SJCRH30 (cell line): Measurements from ENCODE around the gene SPDYE17. TPM values are rescaled to one million over a fixed set of nuclear protein-coding genes. Genes with fewer than 3 reads are reported as not detected.
"Not testable (repeated sequence)": the region's sequence is repeated elsewhere in the genome, so short reads cannot be mapped to it uniquely, and the experiment has no call there.

ENCODE experiments used
- DNase-seq, 2 experiments: peaks; one replicate each; pipeline ENCODE4 v3.0.0-alpha.2; 2015 to 2020
- H3K27ac ChIP-seq: fragments of 250-450 bp; sonication (Bioruptor Pico); 2 replicates; pipeline ENCODE4 v1.5.1; 2020; ENCODE audit warnings: mild to moderate bottlenecking, moderate library complexity
- H3K27me3 ChIP-seq: fragments of 250-450 bp; sonication (Bioruptor Pico); 2 replicates; pipeline ENCODE4 v1.5.1; 2020; ENCODE audit warnings: mild to moderate bottlenecking, moderate library complexity
- H3K36me3 ChIP-seq: fragments of 250-450 bp; sonication (Bioruptor Pico); 2 replicates; pipeline ENCODE4 v1.5.1; 2020; ENCODE audit warnings: mild to moderate bottlenecking, moderate library complexity
- H3K4me1 ChIP-seq: fragments of 250-450 bp; sonication (Bioruptor Pico); 2 replicates; pipeline ENCODE4 v1.5.1; 2020; ENCODE audit warnings: mild to moderate bottlenecking, moderate library complexity
- H3K4me3 ChIP-seq: fragments of 250-450 bp; sonication (Bioruptor Pico); 2 replicates; pipeline ENCODE4 v1.5.1; 2020; ENCODE audit warnings: mild to moderate bottlenecking, moderate library complexity
- H3K9me3 ChIP-seq: fragments of 250-450 bp; sonication (Bioruptor Pico); replicated peaks from 2 replicates; pipeline ENCODE4 v1.5.1; 2020; ENCODE audit warnings: mild to moderate bottlenecking, moderate library complexity
- total RNA-seq: library from RNA; depleted of rRNA; stranded (reverse); fragments of >200 nt; shearing (Covaris generic); gene quantifications from 2 replicates; pipeline ENCODE4 v1.2.3, GENCODE V29; 2014

Gene SPDYE17
- total RNA-seq, 1 experiment from 2014 or later, result not detected

DNA sequence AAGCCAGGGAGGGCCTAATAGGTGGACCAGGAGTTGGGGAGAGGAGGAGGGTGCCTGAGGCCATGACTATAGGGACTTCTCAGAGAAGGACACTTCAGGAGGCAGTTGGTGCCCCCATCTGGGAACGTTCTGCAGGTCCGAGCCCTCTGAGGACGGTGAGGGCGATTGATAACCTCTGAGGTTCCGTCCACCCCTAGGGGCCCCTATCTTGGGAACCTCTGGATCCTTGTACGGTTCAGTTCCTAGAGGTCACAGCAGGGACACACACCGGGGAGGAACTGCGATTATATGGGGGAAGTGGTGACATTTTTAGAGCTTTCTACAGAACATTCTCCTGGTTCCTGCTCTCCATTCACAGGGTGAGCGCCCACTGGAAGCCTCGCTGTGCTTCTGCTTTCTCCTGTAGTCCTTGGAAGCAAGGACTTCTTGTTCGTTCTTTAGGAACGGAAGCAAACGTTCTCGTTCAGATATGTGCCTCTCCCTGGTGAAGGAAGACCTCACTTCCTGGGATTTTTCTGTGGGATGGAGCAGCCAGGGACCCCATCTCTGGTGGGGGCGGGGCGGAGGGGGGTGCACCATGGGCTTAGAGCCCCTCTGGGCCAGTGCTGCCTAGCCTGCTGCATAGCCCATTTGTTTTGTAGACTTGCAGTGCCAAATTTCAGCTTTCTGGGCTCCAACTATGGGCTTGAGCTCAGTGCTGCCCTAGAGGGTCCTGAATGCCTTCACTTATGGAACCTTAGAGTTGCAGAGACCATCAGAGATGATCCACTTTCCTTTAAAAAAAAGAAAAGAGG lies 46.0 kb downstream of the SPDYE17 start:
- H3K27ac ChIP-seq, DNase-seq, H3K4me3 ChIP-seq, H3K36me3 ChIP-seq, H3K9me3 ChIP-seq, H3K4me1 ChIP-seq, H3K27me3 ChIP-seq: not testable (repeated sequence)

DNA sequence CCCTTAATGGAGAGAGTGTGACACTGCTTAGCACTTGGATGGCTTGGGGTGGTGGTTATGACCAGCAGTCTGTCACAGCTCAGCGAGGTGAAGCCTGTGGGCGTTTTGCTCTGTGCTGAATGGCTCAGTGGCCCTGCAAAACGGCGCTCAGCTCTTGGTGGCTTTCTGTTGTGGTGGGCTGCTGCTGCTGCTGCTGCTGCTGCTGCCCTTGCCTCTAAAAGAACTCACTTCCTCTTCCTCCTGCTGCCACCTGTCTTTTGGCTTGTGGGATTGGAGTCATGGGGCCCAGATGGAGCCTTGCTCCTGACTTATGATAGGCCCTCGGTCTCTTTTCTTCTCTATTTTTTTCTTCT lies 47.4 kb downstream of the SPDYE17 start:
- H3K27ac ChIP-seq, H3K9me3 ChIP-seq, H3K27me3 ChIP-seq, H3K36me3 ChIP-seq, H3K4me1 ChIP-seq, H3K4me3 ChIP-seq, DNase-seq: not testable (repeated sequence)

DNA sequence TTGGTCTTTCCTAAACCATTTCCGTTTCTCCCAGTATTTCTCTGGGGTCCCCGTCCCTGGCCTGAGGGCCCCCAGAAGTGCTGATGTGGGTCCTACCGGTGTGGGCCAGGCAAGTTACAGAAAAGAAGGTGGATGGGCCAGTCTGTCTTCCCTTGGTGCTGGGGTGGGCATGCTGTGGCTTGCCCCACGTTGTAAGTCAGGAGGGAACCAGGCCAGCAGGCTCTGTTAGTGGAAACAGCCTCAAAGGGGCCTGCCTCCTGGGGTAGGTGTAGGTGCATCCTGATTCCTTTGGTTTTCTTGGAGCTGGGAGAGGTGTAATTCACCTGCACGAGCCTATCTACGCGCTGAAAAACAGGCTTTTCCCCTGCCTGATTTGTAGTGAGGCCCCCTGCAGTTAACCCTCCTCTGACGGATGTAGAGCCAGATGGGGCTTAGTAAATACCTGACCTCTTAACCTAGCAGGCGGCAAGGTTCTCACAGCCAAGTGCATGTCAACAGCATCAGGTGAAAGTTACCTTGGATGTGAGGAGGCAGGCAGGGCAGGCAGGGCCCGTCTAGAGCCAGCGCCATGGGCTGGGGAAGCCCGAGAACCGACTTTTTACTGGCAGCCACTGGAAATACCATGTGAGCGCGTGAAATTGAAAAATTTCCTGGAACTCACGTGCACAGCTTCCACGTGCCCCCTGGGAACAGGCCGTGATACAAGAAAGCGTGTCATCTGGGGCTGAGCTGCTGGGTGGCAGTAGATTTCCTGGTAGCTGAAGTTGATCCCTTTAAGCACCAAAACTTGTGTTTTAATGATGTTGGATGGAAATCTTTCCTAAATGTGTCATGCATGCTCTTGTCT lies 48.0 kb downstream of the SPDYE17 start:
- not testable (repeated sequence) for H3K9me3 ChIP-seq

DNA sequence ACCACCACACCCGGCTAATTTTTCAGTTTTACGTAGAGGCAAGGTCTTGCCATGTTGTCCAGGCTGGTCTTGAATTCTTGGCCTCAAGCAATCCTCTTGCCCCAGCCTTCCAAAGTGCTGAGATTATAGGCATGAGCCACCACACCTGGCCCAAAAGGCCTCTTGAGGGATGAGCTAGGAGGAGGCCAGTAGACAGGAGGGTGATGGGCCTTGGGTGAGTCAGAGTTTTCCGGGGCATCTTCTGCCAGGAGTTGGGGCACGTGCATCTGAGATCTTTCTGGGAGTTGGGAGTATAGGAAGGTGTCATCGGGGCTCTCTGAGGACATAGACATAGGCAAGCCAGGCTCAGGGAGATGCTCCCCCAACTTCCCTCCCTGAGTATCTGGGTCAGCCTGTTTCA lies 48.8 kb downstream of the SPDYE17 start:
- H3K4me1 ChIP-seq, H3K27ac ChIP-seq, DNase-seq, H3K27me3 ChIP-seq, H3K9me3 ChIP-seq, H3K4me3 ChIP-seq, H3K36me3 ChIP-seq: not testable (repeated sequence)

More for the DNA sequence above, 48.0 kb downstream of the SPDYE17 start:
- not testable (repeated sequence) for H3K4me3 ChIP-seq, H3K36me3 ChIP-seq, H3K27ac ChIP-seq, H3K4me1 ChIP-seq, H3K27me3 ChIP-seq, DNase-seq

DNA sequence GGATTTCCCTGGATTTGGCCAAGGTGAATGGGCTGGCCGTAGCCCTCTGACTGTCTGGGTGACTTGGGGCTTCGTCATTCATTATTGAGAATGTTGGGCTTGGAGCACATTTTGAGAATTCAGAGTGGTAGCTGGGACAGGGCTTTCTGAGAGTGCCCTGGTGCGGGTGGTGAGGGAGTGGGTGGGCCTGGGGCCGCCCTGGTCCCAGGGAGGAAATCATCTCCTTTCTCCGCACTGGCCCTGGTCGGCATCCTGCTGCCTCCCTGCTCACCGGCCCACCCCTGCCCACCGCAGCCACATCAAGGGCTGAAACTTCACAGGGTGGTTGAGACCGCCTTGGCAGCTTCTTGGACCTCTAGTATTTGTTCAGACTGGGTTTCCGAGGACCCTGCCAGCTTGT lies 49.7 kb downstream of the SPDYE17 start:
- not testable (repeated sequence) for DNase-seq, H3K4me1 ChIP-seq, H3K4me3 ChIP-seq, H3K9me3 ChIP-seq, H3K27ac ChIP-seq, H3K27me3 ChIP-seq, H3K36me3 ChIP-seq

DNA sequence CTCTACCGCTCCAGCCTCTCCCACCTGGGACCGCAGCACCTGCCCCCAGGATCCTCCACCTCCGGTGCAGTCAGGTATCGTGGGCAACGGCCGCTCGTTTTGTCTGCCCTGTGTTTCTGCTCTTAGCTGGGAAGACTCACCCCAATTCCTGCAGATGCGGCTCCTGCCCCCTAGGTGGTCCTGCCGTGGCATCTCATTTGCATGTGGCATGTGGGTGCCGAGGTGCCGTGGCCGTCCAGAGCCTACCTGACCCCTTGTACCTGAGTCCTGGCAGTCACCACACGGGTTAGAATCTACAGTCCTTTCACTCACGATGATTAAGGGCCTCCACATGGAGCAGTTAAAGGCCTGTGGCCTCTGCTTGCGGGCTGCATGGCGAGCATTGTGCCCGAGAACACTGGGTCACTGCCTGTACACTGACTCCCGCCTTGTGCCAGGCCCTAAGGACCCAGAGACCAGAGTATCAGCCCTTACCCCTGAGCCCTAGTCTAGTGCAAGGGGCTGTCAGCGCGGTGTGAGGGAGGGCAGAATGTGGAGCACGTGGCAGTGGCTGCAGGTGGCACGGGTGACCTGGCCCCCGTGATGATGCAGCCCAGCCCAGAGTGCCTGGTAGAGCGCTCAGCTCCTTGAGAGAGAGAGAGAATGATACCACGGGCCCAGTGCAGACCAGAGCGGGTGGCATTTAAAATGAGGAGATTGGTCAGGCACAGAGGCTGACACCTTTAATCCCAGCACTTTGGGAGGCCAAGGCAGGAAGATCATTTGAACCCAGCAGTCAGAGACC lies 50.8 kb downstream of the SPDYE17 start:
- H3K36me3 ChIP-seq, H3K4me3 ChIP-seq, DNase-seq, H3K27ac ChIP-seq, H3K9me3 ChIP-seq, H3K4me1 ChIP-seq, H3K27me3 ChIP-seq: not testable (repeated sequence)

DNA sequence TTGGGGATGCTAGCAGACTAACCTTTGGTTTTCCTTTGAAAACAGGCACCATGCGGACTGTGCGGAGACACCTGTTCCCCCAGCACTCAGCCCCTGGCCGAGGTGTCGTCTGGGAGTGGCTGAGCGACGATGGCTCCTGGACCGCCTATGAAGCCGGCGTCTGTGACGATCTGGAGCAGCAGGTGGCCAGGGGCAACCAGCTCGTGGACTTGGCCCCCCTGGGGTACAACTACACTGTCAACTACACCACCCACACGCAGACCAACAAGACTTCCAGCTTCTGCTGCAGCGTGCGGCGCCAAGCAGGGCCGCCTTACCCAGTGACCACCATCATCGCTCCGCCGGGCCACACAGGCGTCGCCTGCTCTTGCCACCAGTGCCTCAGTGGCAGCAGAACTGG lies 51.6 kb downstream of the SPDYE17 start:
- H3K4me1 ChIP-seq, H3K36me3 ChIP-seq, H3K27me3 ChIP-seq, H3K27ac ChIP-seq, DNase-seq, H3K9me3 ChIP-seq, H3K4me3 ChIP-seq: not testable (repeated sequence)

DNA sequence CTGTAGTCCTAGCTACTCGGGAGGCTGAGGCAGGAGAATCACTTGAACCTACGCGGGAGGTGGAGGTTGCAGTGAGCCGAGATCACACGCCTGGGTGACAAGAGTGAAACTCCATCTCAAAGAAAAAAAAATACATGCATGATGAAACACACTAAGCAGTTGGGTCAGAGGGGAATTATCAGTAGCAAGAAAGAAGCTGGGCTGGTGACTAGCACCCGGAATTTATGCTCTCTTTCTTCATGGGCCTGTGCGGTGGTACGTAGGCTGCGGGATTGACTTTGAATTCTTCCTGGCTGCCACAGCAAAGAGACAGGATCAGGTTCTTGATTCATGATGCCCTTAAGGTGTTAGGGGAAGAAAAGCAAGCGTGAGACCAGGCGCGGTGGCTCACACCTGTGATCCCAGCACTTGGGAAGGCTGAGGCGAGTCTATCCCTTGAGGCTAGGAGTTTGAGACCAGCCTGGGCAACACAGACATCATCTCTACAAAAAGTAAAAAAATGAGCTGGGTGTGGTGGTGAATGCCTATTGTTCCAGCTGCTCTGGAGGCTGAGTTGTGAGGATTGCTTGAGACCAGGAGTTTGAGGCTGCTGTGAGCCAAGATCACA lies 54.3 kb downstream of the SPDYE17 start:
- H3K36me3 ChIP-seq, H3K4me3 ChIP-seq, H3K27me3 ChIP-seq, H3K4me1 ChIP-seq, DNase-seq, H3K27ac ChIP-seq, H3K9me3 ChIP-seq: not testable (repeated sequence)

DNA sequence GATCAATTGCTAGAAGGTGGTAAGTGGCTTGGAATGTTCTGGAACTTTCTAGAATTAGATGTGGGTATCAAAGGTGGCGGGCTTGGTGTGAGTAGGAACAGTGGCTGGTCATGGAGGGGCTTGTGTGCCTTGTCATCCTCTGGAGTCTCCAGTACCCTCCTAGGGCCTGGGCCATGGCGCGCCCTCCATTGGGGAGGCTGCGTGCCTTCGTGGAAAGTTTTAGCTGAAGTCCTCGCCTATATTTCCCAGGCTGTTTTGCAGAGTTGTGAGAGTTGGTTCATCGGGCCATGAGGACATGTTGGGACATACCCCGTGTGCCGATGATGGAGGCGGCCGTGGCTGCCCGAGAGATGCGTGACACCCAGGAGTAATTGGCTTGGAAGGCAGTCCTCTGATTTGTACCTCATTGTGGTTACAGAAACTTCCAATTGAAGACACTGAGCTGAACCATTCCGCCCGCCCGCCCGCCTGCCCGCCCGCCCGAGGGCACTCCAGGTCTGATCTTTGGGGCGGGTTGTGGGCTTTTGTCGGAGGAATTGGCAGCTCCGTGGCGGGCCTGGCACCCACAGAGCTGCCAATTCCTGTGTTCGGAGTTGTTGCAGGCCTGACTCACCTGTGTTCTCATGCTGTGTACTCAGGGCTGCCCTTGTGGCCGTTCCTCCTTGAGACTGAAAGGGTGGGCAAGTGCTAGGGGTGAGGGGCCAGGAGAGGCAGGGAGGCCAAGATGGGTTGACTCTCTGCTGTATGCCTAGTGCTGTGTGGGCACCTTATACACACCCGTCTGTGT lies 57.2 kb downstream of the SPDYE17 start:
- not testable (repeated sequence) for H3K27ac ChIP-seq, H3K27me3 ChIP-seq, H3K4me3 ChIP-seq, DNase-seq, H3K4me1 ChIP-seq, H3K36me3 ChIP-seq, H3K9me3 ChIP-seq

DNA sequence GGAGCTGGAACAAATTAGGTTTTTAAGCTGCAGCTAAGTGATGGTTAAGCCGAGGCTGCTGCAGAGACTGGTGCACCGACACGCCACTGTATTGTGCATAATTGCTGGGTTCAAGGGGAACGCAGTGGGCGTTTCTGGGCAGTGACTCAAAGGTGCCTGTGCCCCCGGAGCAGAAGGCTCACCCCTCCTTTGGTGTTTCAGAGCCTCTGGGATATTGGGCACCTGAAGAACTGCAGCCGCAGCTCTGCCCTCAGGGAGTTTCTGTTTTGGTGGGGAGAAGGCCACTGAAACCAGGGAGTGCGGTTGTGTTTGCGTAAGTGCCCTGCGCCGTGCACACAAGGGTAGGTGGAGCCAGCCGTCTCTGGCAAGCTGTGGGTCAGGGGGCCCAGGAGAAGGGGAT lies 57.8 kb downstream of the SPDYE17 start:
- not testable (repeated sequence) for DNase-seq, H3K27me3 ChIP-seq, H3K4me3 ChIP-seq, H3K36me3 ChIP-seq, H3K27ac ChIP-seq, H3K4me1 ChIP-seq, H3K9me3 ChIP-seq

DNA sequence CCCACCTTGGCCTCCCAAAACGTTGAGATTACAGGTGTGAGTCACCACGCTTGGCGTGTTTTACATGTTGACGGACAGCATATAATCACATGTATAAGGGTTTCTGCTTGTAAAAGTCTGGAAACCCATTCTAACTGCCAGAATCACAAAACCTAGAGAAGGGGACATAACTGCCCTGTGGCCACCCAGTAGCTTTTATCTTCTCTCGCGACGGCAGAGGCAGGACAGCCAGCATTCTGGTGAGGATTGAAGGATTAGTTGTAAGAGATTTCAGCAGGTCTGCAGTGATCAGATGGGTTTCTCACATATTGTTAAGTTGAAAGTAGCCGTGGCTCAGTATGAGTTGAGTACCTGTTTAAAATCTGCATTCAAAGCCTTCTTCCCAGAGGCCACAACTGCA lies 59.8 kb downstream of the SPDYE17 start:
- not testable (repeated sequence) for DNase-seq, H3K27ac ChIP-seq

More for the DNA sequence above, 59.8 kb downstream of the SPDYE17 start:
- not testable (repeated sequence) for H3K4me3 ChIP-seq, H3K4me1 ChIP-seq, H3K36me3 ChIP-seq, H3K27me3 ChIP-seq, H3K9me3 ChIP-seq
